HCT116 (cell line): Measurements from ENCODE around the gene LRRTM4. TPM values are rescaled to one million over a fixed set of nuclear protein-coding genes. Genes with fewer than 3 reads are reported as not detected.

ENCODE experiments used
- ATAC-seq: fragments of 200-7000 bp; cut with Tn5 transposase; 2 replicates; pipeline ENCODE4 v1.9.1; 2020; ENCODE audit warnings: mild to moderate bottlenecking, moderate library complexity
- BruUV-seq: library from RNA; stranded (reverse); fragments of 400-500 nt; replicated peaks from 2 replicates; lab custom pipeline; 2021; lab: Mats Ljungman, UMichigan
- CTCF ChIA-PET: fragments of 300-600 bp; sonication (Branson Sonifier 250); formaldehyde crosslinking; loops from one replicate; lab custom pipeline; 2021; ENCODE audit warnings: antibody characterized with exemption; lab: Charles Lee
- POLR2A ChIA-PET: fragments of 300-600, 350-600 bp; sonication (Branson Sonifier 250); formaldehyde crosslinking; loops from one replicate; lab custom pipeline; 2021; ENCODE audit warnings: antibody characterized with exemption; lab: Charles Lee
- RAD21 ChIA-PET, 2 experiments: fragments of 300-600 bp; sonication (Branson Sonifier 250); formaldehyde crosslinking; loops; one replicate each; lab custom pipeline; 2023; ENCODE audit warnings: low total read pairs in 2 of 2; ENCODE audit not compliant: uncharacterized antibody in 2 of 2, unreplicated experiment in 2 of 2, low non-redundant PET in 1 of 2; lab: Charles Lee
- DNase-seq: peaks from one replicate; pipeline ENCODE4 v3.0.0-alpha.2; 2010; ENCODE audit warnings: low read depth, low spot score
- H2AFZ ChIP-seq: fragments of 200-600 bp; shearing (Covaris generic), sonication (generic); 2 replicates; pipeline ENCODE4 v1.6.1; 2017; ENCODE audit warnings: low read depth, mixed run types, mixed read lengths, antibody characterized with exemption, low read length; ENCODE audit not compliant: poor library complexity, severe bottlenecking
- H3K27ac ChIP-seq: 2 replicates; pipeline ENCODE4 v1.5.1; 2012; ENCODE audit warnings: low read depth, low read length
- H3K27me3 ChIP-seq: fragments of 200-600 bp; sonication (generic); 2 replicates; pipeline ENCODE4 v1.6.1; 2016; ENCODE audit warnings: mixed run types, low read length, mixed read lengths; ENCODE audit not compliant: insufficient read depth
- H3K36me3 ChIP-seq, 2 experiments: fragments of 200-500 bp in 1 of 2; fragments of 200-600 bp in 1 of 2; sonication (Bioruptor generic) in 1 of 2; sonication (generic) in 1 of 2; 2 replicates each; pipeline versions ENCODE4 v1.5.1 to v1.6.1; 2014 to 2016; ENCODE audit warnings: low read length in 2 of 2, inconsistent platforms in 1 of 2, mixed read lengths in 1 of 2, mixed run types in 1 of 2; ENCODE audit not compliant: insufficient read depth in 2 of 2, control insufficient read depth in 1 of 2
- H3K4me1 ChIP-seq, 2 experiments: fragments of 200-600 bp in 1 of 2; sonication (generic) in 1 of 2; 2 replicates each; pipeline versions ENCODE4 v1.5.1 to v1.6.1; 2012 to 2017; ENCODE audit warnings: low read length in 2 of 2, inconsistent platforms in 1 of 2, mild to moderate bottlenecking in 1 of 2, mixed read lengths in 1 of 2, mixed run types in 1 of 2, moderate library complexity in 1 of 2; ENCODE audit not compliant: insufficient read depth in 2 of 2, control insufficient read depth in 1 of 2
- H3K4me2 ChIP-seq: fragments of 200-600 bp; sonication (generic); 2 replicates; pipeline ENCODE4 v1.6.1; 2017; ENCODE audit warnings: mixed run types, low read length, mixed read lengths
- H3K4me3 ChIP-seq, 2 experiments: fragments of 200-600 bp in 1 of 2; sonication (generic) in 1 of 2; replicated peaks in 1 of 2; 2 replicates each; pipeline ENCODE4 v1.5.1; 2011 to 2016; ENCODE audit warnings: low read length in 2 of 2, control low read depth in 1 of 2, low read depth in 1 of 2, mild to moderate bottlenecking in 1 of 2, mixed read lengths in 1 of 2, mixed run types in 1 of 2
- H3K79me2 ChIP-seq: fragments of 200-600 bp; sonication (generic); 2 replicates; pipeline ENCODE4 v1.6.1; 2017; ENCODE audit warnings: mild to moderate bottlenecking, mixed run types, low read length, moderate library complexity, mixed read lengths; ENCODE audit not compliant: insufficient read depth
- H3K9ac ChIP-seq: fragments of 200-600 bp; sonication (generic); 2 replicates; pipeline ENCODE4 v1.6.1; 2016; ENCODE audit warnings: low read length, mixed read lengths
- H3K9me2 ChIP-seq: fragments of 200-600 bp; sonication (generic), shearing (Covaris generic); 2 replicates; pipeline ENCODE4 v1.6.1; 2017; ENCODE audit warnings: mixed run types, mild to moderate bottlenecking, moderate library complexity; ENCODE audit not compliant: insufficient read depth
- H3K9me3 ChIP-seq, 2 experiments: fragments of 200-500 bp in 1 of 2; fragments of 200-600 bp in 1 of 2; sonication (Bioruptor generic) in 1 of 2; sonication (generic) in 1 of 2; 2 replicates each; pipeline ENCODE4 v1.6.1; 2014 to 2017; ENCODE audit warnings: low read length in 2 of 2, mixed read lengths in 2 of 2, inconsistent platforms in 1 of 2, low read depth in 1 of 2, mild to moderate bottlenecking in 1 of 2, mixed run types in 1 of 2, moderate library complexity in 1 of 2; ENCODE audit not compliant: control insufficient read depth in 1 of 2, insufficient read depth in 1 of 2
- H4K20me1 ChIP-seq: fragments of 200-600 bp; sonication (generic), shearing (Covaris generic); 2 replicates; pipeline ENCODE4 v1.6.1; 2017; ENCODE audit warnings: mixed run types, mild to moderate bottlenecking, moderate library complexity; ENCODE audit not compliant: insufficient read depth
- ATF3 ChIP-seq: IDR thresholded peaks from 2 replicates; pipeline ENCODE4 v1.6.1; 2012
- CBX3 ChIP-seq: IDR thresholded peaks from 2 replicates; pipeline ENCODE4 v1.6.1; 2012; ENCODE audit warnings: low read depth
- CEBPB ChIP-seq: IDR thresholded peaks from 2 replicates; pipeline ENCODE4 v1.6.1; 2012; ENCODE audit warnings: low read depth
- EGR1 ChIP-seq: IDR thresholded peaks from 2 replicates; pipeline ENCODE4 v1.6.1; 2012; ENCODE audit warnings: low read depth
- ELF1 ChIP-seq: IDR thresholded peaks from 2 replicates; pipeline ENCODE4 v1.6.1; 2012; ENCODE audit warnings: low read depth, borderline replicate concordance
- EZH2phosphoT487 ChIP-seq: fragments of 200-600 bp; IDR thresholded peaks from 2 replicates; pipeline ENCODE4 v1.6.1; 2018; ENCODE audit warnings: antibody characterized with exemption, borderline replicate concordance
- FOSL1 ChIP-seq: IDR thresholded peaks from 2 replicates; pipeline ENCODE4 v1.6.1; 2012; ENCODE audit warnings: low read depth
- JUND ChIP-seq: IDR thresholded peaks from 2 replicates; pipeline ENCODE4 v1.6.1; 2012
- POLR2A ChIP-seq: IDR thresholded peaks from 2 replicates; pipeline ENCODE4 v1.7.0; 2011; ENCODE audit warnings: borderline replicate concordance; ENCODE audit not compliant: insufficient read depth, insufficient read length; ENCODE audit errors: extremely low read depth
- POLR2AphosphoS5 ChIP-seq: IDR thresholded peaks from 2 replicates; pipeline ENCODE4 v1.6.1; 2011; ENCODE audit warnings: mild to moderate bottlenecking, low read depth, low read length, moderate library complexity
- RAD21 ChIP-seq: IDR thresholded peaks from 2 replicates; pipeline ENCODE4 v1.6.1; 2012; ENCODE audit warnings: low read depth, mild to moderate bottlenecking
- SP1 ChIP-seq: IDR thresholded peaks from 2 replicates; pipeline ENCODE4 v1.6.1; 2012; ENCODE audit warnings: low read depth
- SRF ChIP-seq: IDR thresholded peaks from 2 replicates; pipeline ENCODE4 v1.6.1; 2012; ENCODE audit warnings: low read depth
- TCF7L2 ChIP-seq: IDR thresholded peaks from 2 replicates; pipeline ENCODE4 v1.7.0; 2011; ENCODE audit warnings: borderline replicate concordance, inconsistent platforms; ENCODE audit not compliant: insufficient read depth, insufficient read length; ENCODE audit errors: extremely low read depth
- YY1 ChIP-seq: IDR thresholded peaks from 2 replicates; pipeline ENCODE4 v1.6.1; 2011; ENCODE audit warnings: low read length, low read depth, moderate library complexity, mild to moderate bottlenecking; ENCODE audit not compliant: insufficient replicate concordance; ENCODE audit errors: extremely low read depth
- ZNF274 ChIP-seq: fragments of 200-500 bp; sonication (Bioruptor generic); IDR thresholded peaks from 2 replicates; pipeline ENCODE4 v1.6.1; 2014; ENCODE audit warnings: mild to moderate bottlenecking, low read depth, low read length, inconsistent platforms
- intact Hi-C: fragments of 100-400 bp; cut with micrococcal nuclease; formaldehyde crosslinking; loops from 2 replicates; pipeline ENCODE4 v1.10.0; 2022
- total RNA-seq: library from RNA; stranded (reverse); gene quantifications from one replicate; pipeline ENCODE4 v1.2.1, GENCODE V29; 2021; ENCODE audit not compliant: unreplicated experiment
- TF ChIP-seq, protein P1 (sequence below): IDR thresholded peaks from 2 replicates; pipeline ENCODE4 v1.6.1; 2012; ENCODE audit warnings: low read depth
- TF ChIP-seq, protein P2 (sequence below): IDR thresholded peaks from 2 replicates; pipeline ENCODE4 v1.6.1; 2012

The LRRTM4 gene
- total RNA-seq, 1 experiment from 2014 or later, result 0.25 TPM

- CTCF ChIA-PET, result no interaction called here
- H2AFZ ChIP-seq, result no peak overlapping the region
- no peaks in the 10 kb centered on the region for H3K4me1 ChIP-seq
- no peaks in the 10 kb centered on the region for H3K79me2 ChIP-seq
- intact Hi-C loops, result no loop called here
- POLR2A ChIA-PET, result no interaction called here
- H3K36me3 ChIP-seq, result no peaks in the 10 kb centered on the region
- RAD21 ChIA-PET, result no interaction called here
- H3K27ac ChIP-seq, result no peak overlapping the region
- ATAC-seq, result no peak
- peaks cover 5 to 16% of the 10 kb centered on the region in 2 experiments; a peak in 3 of 4 replicates for H3K9me3 ChIP-seq
- no peak overlapping the region for H3K9ac ChIP-seq
- no peaks in the 10 kb centered on the region for H4K20me1 ChIP-seq
- H3K27me3 ChIP-seq, result no peaks in the 10 kb centered on the region
- no peak overlapping the region for H3K4me3 ChIP-seq
- H3K4me2 ChIP-seq, result no peak overlapping the region
- BruUV-seq, result no TSS peak
- DNase-seq, result no peak
- no peak for TF ChIP-seq JUND
- TF ChIP-seq ATF3, result no peak
- TF ChIP-seq, protein P1, sequence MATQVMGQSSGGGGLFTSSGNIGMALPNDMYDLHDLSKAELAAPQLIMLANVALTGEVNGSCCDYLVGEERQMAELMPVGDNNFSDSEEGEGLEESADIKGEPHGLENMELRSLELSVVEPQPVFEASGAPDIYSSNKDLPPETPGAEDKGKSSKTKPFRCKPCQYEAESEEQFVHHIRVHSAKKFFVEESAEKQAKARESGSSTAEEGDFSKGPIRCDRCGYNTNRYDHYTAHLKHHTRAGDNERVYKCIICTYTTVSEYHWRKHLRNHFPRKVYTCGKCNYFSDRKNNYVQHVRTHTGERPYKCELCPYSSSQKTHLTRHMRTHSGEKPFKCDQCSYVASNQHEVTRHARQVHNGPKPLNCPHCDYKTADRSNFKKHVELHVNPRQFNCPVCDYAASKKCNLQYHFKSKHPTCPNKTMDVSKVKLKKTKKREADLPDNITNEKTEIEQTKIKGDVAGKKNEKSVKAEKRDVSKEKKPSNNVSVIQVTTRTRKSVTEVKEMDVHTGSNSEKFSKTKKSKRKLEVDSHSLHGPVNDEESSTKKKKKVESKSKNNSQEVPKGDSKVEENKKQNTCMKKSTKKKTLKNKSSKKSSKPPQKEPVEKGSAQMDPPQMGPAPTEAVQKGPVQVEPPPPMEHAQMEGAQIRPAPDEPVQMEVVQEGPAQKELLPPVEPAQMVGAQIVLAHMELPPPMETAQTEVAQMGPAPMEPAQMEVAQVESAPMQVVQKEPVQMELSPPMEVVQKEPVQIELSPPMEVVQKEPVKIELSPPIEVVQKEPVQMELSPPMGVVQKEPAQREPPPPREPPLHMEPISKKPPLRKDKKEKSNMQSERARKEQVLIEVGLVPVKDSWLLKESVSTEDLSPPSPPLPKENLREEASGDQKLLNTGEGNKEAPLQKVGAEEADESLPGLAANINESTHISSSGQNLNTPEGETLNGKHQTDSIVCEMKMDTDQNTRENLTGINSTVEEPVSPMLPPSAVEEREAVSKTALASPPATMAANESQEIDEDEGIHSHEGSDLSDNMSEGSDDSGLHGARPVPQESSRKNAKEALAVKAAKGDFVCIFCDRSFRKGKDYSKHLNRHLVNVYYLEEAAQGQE, result no peak
- TF ChIP-seq CBX3, result no peak
- TF ChIP-seq TCF7L2, result no peak
- no peak for TF ChIP-seq RAD21
- no peak for TF ChIP-seq EGR1
- no peaks in the 10 kb centered on the region for H3K9me2 ChIP-seq
These were observed 655.7 kb downstream of the LRRTM4 start for GRCh38 chr2:76866464-76866863.

- Histone ChIP-seq H3K27me3 (no peaks in the 10 kb centered on the region), H3K9me2 (no peaks in the 10 kb centered on the region), H3K79me2 (no peaks in the 10 kb centered on the region), H4K20me1 (no peaks in the 10 kb centered on the region), H3K27ac (no peak overlapping the region), H3K4me1 (no peaks in the 10 kb centered on the region), H3K9ac (no peak overlapping the region), H3K36me3 (no peaks in the 10 kb centered on the region), H3K4me2 (no peak overlapping the region), H2AFZ (no peak overlapping the region), H3K9me3 (peaks cover 8 to 26% of the 10 kb centered on the region in 2 experiments; a peak in 3 of 4 replicates), H3K4me3 (no peak overlapping the region)
- intact Hi-C loops, result no loop called here
- ChIA-PET POLR2A (no interaction called here), RAD21 (no interaction called here), CTCF (no interaction called here)
- DNase-seq (no peak), ATAC-seq (no peak)
- no TSS peak for BruUV-seq
- TF ChIP-seq POLR2AphosphoS5 (no peak), CEBPB (no peak), SP1 (no peak), CBX3 (no peak), FOSL1 (no peak), YY1 (no peak), ELF1 (no peak), EGR1 (no peak), ZNF274 (no peak), POLR2A (no peak), TCF7L2 (no peak), SRF (no peak), EZH2phosphoT487 (no peak)
- TF ChIP-seq, protein P2, sequence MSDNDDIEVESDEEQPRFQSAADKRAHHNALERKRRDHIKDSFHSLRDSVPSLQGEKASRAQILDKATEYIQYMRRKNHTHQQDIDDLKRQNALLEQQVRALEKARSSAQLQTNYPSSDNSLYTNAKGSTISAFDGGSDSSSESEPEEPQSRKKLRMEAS, result no peak
These were observed 659.3 kb downstream of the LRRTM4 start for GRCh38 chr2:76862901-76863300.
